ENCODE results near the gene ARHGEF6.
"Not testable (repeated sequence)": the region's sequence is repeated elsewhere in the genome, so short reads cannot be mapped to it uniquely, and the experiment has no call there.

ARHGEF6 gene, protein sequence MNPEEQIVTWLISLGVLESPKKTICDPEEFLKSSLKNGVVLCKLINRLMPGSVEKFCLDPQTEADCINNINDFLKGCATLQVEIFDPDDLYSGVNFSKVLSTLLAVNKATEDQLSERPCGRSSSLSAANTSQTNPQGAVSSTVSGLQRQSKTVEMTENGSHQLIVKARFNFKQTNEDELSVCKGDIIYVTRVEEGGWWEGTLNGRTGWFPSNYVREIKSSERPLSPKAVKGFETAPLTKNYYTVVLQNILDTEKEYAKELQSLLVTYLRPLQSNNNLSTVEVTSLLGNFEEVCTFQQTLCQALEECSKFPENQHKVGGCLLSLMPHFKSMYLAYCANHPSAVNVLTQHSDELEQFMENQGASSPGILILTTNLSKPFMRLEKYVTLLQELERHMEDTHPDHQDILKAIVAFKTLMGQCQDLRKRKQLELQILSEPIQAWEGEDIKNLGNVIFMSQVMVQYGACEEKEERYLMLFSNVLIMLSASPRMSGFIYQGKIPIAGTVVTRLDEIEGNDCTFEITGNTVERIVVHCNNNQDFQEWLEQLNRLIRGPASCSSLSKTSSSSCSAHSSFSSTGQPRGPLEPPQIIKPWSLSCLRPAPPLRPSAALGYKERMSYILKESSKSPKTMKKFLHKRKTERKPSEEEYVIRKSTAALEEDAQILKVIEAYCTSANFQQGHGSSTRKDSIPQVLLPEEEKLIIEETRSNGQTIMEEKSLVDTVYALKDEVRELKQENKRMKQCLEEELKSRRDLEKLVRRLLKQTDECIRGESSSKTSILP

GRCh38 chrX:136780763-136781162, at the start of gene ARHGEF6:
ARHGEF6 (minus strand) TSS chrX:136780932; CDS start chrX:136780882, 50 bp downstream.
- no peak within 1 kb of the TSS for H3K4me3 ChIP-seq (ENCODE audit: low read depth, low read length)

DNA sequence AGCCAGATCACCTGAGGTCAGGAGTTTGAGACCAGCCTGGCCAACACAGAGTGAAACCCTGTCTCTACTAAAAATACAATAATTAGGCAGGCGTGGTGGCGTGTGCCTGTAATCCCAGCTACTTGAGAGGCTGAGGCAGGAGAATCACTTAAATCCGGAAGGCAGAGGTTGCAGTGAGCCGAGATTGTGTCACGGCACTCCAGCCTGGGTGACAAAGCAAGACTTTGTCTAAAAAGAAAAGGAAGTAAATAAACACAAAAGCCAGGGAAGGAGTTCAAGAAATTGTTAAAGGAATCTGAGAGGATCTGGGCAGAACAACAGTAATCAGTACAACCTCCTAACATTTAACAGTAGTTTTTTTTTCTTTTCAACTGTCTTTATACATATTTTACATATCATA, 48.7 kb upstream of the ARHGEF6 start:
- H3K4me3 ChIP-seq (ENCODE audit: low read depth, low read length), result no peak overlapping the region

GRCh38 chrX:136828830-136829229, 48.1 kb upstream of the ARHGEF6 start:
- no peak overlapping the region for H3K4me3 ChIP-seq (ENCODE audit: low read depth, low read length)

DNA sequence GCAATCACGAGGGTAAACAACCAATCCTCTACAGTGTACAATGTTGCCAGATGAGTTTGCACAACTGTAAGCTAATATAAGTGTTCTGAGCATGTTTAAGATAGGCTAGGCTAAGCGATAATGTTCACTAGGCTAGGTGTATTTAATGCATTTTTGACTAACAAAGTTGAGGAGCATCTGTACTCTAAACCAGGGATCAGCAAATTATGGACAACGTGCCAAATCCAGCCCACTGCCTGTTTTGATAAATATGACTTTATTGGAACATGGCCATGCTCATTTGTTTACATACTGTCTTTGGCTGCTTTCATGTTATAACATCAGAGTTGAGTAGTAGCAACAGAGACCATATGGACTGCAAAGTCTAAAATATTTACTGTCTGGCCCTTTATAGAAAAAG, 46.3 kb upstream of the ARHGEF6 start:
- H3K4me3 ChIP-seq (ENCODE audit: low read depth, low read length), result no peak overlapping the region

GRCh38 chrX:136825771-136826170, 45.0 kb upstream of the ARHGEF6 start:
- no peak overlapping the region for H3K4me3 ChIP-seq (ENCODE audit: low read depth, low read length)

- no peak overlapping the region for H3K4me3 ChIP-seq (ENCODE audit: low read depth, low read length)
These were observed 42.4 kb upstream of the ARHGEF6 start for GRCh38 chrX:136823175-136823574.

- H3K4me3 ChIP-seq (ENCODE audit: low read depth, low read length), result no peak overlapping the region
These were observed 41.8 kb upstream of the ARHGEF6 start for GRCh38 chrX:136822337-136823095.

GRCh38 chrX:136819756-136820155, 39.0 kb upstream of the ARHGEF6 start:
- H3K4me3 ChIP-seq (ENCODE audit: low read depth, low read length), result not testable (repeated sequence)

GRCh38 chrX:136819031-136819703, 38.4 kb upstream of the ARHGEF6 start:
- H3K4me3 ChIP-seq (ENCODE audit: low read depth, low read length), result no peak overlapping the region

DNA sequence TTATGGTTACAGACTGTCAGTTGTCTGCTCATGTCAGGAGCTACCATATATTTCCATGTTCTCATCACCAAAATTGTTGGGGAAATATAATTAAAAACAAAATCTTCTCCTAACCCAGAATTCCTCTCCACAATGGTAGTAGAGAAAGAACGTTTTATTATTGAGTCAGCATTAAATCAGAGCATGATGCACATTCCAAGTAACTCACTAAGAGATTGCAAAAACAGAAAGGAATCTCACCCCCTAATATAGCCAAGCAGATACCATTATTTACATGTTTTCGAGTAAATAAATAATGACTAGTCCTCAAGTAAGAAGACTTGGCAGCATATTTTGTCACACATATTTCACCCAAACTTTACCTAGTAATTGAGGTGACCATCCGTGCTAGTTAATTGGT, 36.2 kb upstream of the ARHGEF6 start:
- H3K4me3 ChIP-seq (ENCODE audit: low read depth, low read length), result no peak overlapping the region

GRCh38 chrX:136814847-136815750, 34.4 kb upstream of the ARHGEF6 start:
- no peak overlapping the region for H3K4me3 ChIP-seq (ENCODE audit: low read depth, low read length)

- no peak overlapping the region for H3K4me3 ChIP-seq (ENCODE audit: low read depth, low read length)
These were observed 31.6 kb upstream of the ARHGEF6 start for GRCh38 chrX:136812286-136812685.

DNA sequence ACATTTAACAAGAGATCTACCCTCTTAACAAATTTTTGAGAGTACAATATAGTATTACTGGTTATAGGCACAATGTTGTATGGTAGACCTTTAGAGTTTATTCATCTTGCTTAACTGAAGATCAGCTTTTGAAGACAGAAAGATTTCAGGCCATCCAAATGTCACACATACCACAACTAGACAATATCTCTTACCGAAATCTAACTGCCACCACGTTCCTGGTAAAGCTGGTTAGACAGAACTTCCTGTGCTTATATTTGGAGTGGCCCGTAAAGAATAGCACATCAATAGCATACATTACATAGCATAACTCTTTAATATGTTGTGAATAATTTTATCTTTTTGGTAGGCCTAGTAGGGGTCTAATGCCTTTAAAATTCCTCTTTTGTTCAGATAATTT, 29.8 kb upstream of the ARHGEF6 start:
- H3K4me3 ChIP-seq (ENCODE audit: low read depth, low read length), result no peak overlapping the region

GRCh38 chrX:136806891-136807410, 26.2 kb upstream of the ARHGEF6 start:
- H3K4me3 ChIP-seq (ENCODE audit: low read depth, low read length), result no peak overlapping the region

- no peak overlapping the region for H3K4me3 ChIP-seq (ENCODE audit: low read depth, low read length)
These were observed 21.8 kb upstream of the ARHGEF6 start for GRCh38 chrX:136802515-136802914.

DNA sequence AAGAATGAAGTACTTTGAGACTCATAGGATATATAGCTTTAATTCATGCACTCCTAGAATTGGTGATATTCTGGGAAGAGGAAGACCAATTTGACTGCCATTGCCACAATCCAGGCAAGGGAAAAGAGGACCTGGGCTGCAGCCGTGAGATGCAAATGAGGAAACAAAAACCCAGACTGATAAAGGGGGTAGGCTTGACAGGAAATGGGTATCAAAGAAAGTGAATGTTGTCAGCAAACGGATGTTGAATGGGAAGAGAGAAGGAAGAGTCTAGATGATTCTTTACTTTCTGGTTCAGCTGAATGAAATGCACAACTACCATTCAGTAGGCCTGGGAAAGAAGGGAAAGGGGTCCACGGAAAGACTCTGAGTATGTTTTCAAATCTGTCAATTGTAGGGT, 17.1 kb upstream of the ARHGEF6 start:
- H3K4me3 ChIP-seq (ENCODE audit: low read depth, low read length), result no peak overlapping the region

DNA sequence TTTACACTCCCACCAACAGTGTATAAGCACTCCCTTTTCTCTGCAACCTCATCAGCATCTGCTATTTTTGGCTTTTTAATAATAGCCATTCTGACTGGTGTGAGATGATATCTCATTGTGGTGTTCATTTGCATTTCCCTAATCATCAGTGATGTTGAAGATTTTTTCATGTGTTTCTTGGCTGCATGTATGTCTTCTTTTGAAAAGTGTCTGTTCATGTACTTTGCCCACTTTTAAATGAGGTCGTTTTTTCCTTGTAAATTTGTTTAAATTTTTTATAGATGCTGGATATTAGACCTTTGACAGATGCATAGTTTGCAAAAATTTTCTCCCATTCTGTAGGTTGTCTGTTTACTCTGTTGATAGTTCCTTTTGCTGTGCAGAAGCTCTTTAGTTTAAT, 14.4 kb upstream of the ARHGEF6 start:
- not testable (repeated sequence) for H3K4me3 ChIP-seq (ENCODE audit: low read depth, low read length)

DNA sequence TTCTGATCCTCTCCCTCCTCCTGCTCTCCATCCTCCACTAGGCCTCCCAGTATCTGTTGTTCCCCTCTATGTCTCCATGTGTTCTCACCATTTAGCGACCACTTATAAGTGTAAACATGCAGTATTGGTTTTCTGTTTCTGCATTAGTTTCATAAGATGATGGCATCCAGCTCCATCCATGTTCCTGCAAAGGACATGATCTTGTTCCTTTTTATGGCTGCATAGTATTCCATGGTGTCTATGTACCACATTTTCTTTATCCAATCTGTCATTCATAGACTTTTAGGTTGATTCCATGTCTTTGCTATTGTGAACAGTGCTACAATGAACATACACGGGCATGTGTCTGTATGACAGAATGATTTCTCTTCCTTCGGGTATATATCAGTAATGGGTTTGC, 13.9 kb upstream of the ARHGEF6 start:
- H3K4me3 ChIP-seq (ENCODE audit: low read depth, low read length), result not testable (repeated sequence)

DNA sequence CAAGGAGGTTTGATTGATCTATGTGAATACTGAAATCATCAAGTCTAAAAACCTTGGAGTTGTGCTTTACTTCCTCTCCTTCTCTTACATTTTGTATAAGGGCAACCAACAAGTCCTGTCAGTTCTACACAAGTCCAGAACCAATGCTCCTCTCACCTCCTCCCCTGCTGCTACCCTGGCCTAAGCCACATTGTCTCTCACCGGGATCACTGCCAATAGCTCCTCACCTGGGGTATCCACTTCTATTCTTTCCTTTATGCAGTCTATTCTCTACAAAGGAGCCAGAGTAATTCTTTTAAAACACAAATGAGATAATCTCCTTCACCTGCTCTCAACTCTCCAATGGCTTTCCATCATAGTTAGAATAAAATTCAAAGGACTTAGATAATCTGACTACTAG, 13.3 kb upstream of the ARHGEF6 start:
- H3K4me3 ChIP-seq (ENCODE audit: low read depth, low read length), result no peak overlapping the region

DNA sequence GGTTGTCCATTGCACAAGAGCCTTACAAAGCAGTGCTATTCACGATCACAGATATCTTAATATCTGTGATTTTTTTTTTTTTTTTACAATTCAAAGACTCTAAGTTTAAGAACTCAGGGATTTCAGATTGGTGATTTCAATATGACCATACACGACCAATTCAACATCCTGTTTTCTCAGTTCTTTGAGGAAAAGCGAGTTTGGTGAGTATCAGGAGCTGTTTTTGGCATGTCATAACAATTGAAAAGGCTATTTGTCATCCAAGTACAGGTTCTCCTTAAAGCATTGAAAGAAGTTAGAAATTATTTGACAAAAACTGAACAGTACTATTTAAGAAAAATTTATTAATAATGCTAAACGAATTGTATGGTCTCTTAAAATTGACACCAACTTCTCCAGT, 9.1 kb upstream of the ARHGEF6 start:
- H3K4me3 ChIP-seq (ENCODE audit: low read depth, low read length), result no peak overlapping the region

All from iPS-11a (cell line).